ENCODE results near the gene CRYGB. TPM values are rescaled to one million over a fixed set of nuclear protein-coding genes. Genes with fewer than 3 reads are reported as not detected.

Gene CRYGB
- total and polyA plus RNA-seq, 3 donors from 2014 or later: 0.56 to 0.79 TPM; not detected in 1

GRCh38 chr2:208183526-208183925 lies 37.6 kb upstream of the CRYGB start:
- no peaks in the 10 kb centered on the region for H3K36me3 ChIP-seq (ENCODE audit: low read depth, missing control alignments)
- H3K27me3 ChIP-seq: no peaks in the 10 kb centered on the region
- TF ChIP-seq POLR2A (IDR thresholded peaks at IDR 0.05) (no peak), CTCF (IDR thresholded peaks at IDR 0.05) (no peak)
- DNase-seq: peak; percentile 21
- H3K4me1 ChIP-seq: no peaks in the 10 kb centered on the region
- intact Hi-C loops (cut with DNase I; ENCODE audit: low total_unique reads): no loop called here
- 48 to 49% methylated on average over 7 of the region's 7 CpGs for WGBS, 2 donors
- no peak overlapping the region for H3K4me3 ChIP-seq
- no peaks in the 10 kb centered on the region for H3K9me3 ChIP-seq
- no peak overlapping the region for H3K27ac ChIP-seq

- no peak overlapping the region for H3K4me3 ChIP-seq
- TF ChIP-seq CTCF (IDR thresholded peaks at IDR 0.05) (no peak), POLR2A (IDR thresholded peaks at IDR 0.05) (no peak)
- DNase-seq: no peak
- no peaks in the 10 kb centered on the region for H3K36me3 ChIP-seq (ENCODE audit: low read depth, missing control alignments)
- intact Hi-C loops (cut with DNase I; ENCODE audit: low total_unique reads): no loop called here
- H3K9me3 ChIP-seq: no peaks in the 10 kb centered on the region
- H3K4me1 ChIP-seq: no peaks in the 10 kb centered on the region
- no peak overlapping the region for H3K27ac ChIP-seq
- 65 to 80% methylated on average over 3 of the region's 3 CpGs for WGBS, 2 donors
- H3K27me3 ChIP-seq: no peaks in the 10 kb centered on the region
Measured at GRCh38 chr2:208182835-208183234, 36.9 kb upstream of the CRYGB start.

- no peaks in the 10 kb centered on the region for H3K36me3 ChIP-seq (ENCODE audit: low read depth, missing control alignments)
- TF ChIP-seq CTCF (IDR thresholded peaks at IDR 0.05): no peak
- no peak for TF ChIP-seq POLR2A (IDR thresholded peaks at IDR 0.05)
- no peaks in the 10 kb centered on the region for H3K4me1 ChIP-seq
- H3K4me3 ChIP-seq: no peak overlapping the region
- H3K27me3 ChIP-seq: no peaks in the 10 kb centered on the region
- no peak for DNase-seq
- 71 to 75% methylated on average over 4 of the region's 4 CpGs for WGBS, 2 donors
- H3K9me3 ChIP-seq: no peaks in the 10 kb centered on the region
- no peak overlapping the region for H3K27ac ChIP-seq
- intact Hi-C loops (cut with DNase I; ENCODE audit: low total_unique reads): no loop called here
Measured at GRCh38 chr2:208179028-208179609, 33.2 kb upstream of the CRYGB start.

GRCh38 chr2:208175840-208176153 lies 29.8 kb upstream of the CRYGB start:
- no peaks in the 10 kb centered on the region for H3K27me3 ChIP-seq
- no peaks in the 10 kb centered on the region for H3K36me3 ChIP-seq (ENCODE audit: low read depth, missing control alignments)
- H3K4me1 ChIP-seq: no peaks in the 10 kb centered on the region
- 63 to 72% methylated on average over 6 of the region's 6 CpGs for WGBS, 2 donors
- no peak for DNase-seq
- no peak for TF ChIP-seq POLR2A (IDR thresholded peaks at IDR 0.05)
- no peak for TF ChIP-seq CTCF (IDR thresholded peaks at IDR 0.05)
- H3K4me3 ChIP-seq: no peak overlapping the region
- no peak overlapping the region for H3K27ac ChIP-seq
- intact Hi-C loops (cut with DNase I; ENCODE audit: low total_unique reads): no loop called here
- no peaks in the 10 kb centered on the region for H3K9me3 ChIP-seq

GRCh38 chr2:208175069-208175839 lies 29.3 kb upstream of the CRYGB start:
- Histone ChIP-seq H3K4me3 (no peak overlapping the region), H3K9me3 (no peaks in the 10 kb centered on the region), H3K4me1 (no peaks in the 10 kb centered on the region), H3K27me3 (no peaks in the 10 kb centered on the region), H3K36me3 (ENCODE audit: low read depth, missing control alignments) (no peaks in the 10 kb centered on the region), H3K27ac (no peak overlapping the region)
- intact Hi-C loops (cut with DNase I; ENCODE audit: low total_unique reads): no loop called here
- peak; percentile 91 for DNase-seq
- WGBS, 2 donors: 33 to 35% methylated on average over 21 of the region's 21 CpGs
- TF ChIP-seq POLR2A (IDR thresholded peaks at IDR 0.05): no peak
- TF ChIP-seq CTCF (IDR thresholded peaks at IDR 0.05): peak; percentile 65 to 80 (median 75)

Data from testis (tissue), 3 donors.